ENCODE data around the gene DNAH8. TPM values are rescaled to one million over a fixed set of nuclear protein-coding genes. Genes with fewer than 3 reads are reported as not detected.

Gene DNAH8
- total and polyA plus RNA-seq, 4 donors, result 0.01 to 0.37 (median 0.11) TPM

- no peak overlapping the region for H3K9ac ChIP-seq (ENCODE audit: insufficient read depth in 1 of 2, low read length in 2 of 2)
- no peaks in the 10 kb centered on the region for H3K27me3 ChIP-seq (ENCODE audit: control insufficient read depth in 3 of 3, insufficient read depth in 3 of 3, low read length in 2 of 3)
- no peaks in the 10 kb centered on the region for H3K4me1 ChIP-seq (ENCODE audit: control insufficient read depth in 5 of 5, insufficient read depth in 5 of 5, low read length in 5 of 5)
- TF ChIP-seq CTCF (IDR thresholded peaks at IDR 0.05; ENCODE audit: control extremely low read depth, extremely low read depth), result no peak
- H3K36me3 ChIP-seq (ENCODE audit: control insufficient read depth in 4 of 4, insufficient read depth in 4 of 4, low read length in 4 of 4), result peaks cover 13 to 30% (median 20%) of the 10 kb centered on the region in 4 donors
- no peak for DNase-seq
- H3K9me3 ChIP-seq (ENCODE audit: control insufficient read depth in 4 of 4, insufficient read depth in 3 of 4, low read length in 3 of 4), result no peaks in the 10 kb centered on the region
- 97% methylated on average over 1 of the region's 1 CpG for WGBS, 2 donors
- no peak overlapping the region for H3K27ac ChIP-seq (ENCODE audit: low read depth in 1 of 2, low read length in 1 of 2)
- no peak overlapping the region for H3K4me3 ChIP-seq
- ATAC-seq (ENCODE audit: insufficient read depth, low FRiP score), result no peak
Measured at GRCh38 chr6:38679668-38680067, 35.4 kb upstream of the DNAH8 start.

- Histone ChIP-seq H3K27ac (ENCODE audit: low read depth in 1 of 2, low read length in 1 of 2) (no peak overlapping the region), H3K9ac (ENCODE audit: insufficient read depth in 1 of 2, low read length in 2 of 2) (no peak overlapping the region), H3K9me3 (ENCODE audit: control insufficient read depth in 4 of 4, insufficient read depth in 3 of 4, low read length in 3 of 4) (no peaks in the 10 kb centered on the region), H3K4me3 (no peak overlapping the region), H3K4me1 (ENCODE audit: control insufficient read depth in 5 of 5, insufficient read depth in 5 of 5, low read length in 5 of 5) (peaks cover 0 to 6% (median under 1%) of the 10 kb centered on the region in 5 donors), H3K27me3 (ENCODE audit: control insufficient read depth in 3 of 3, insufficient read depth in 3 of 3, low read length in 2 of 3) (no peaks in the 10 kb centered on the region), H3K36me3 (ENCODE audit: control insufficient read depth in 4 of 4, insufficient read depth in 4 of 4, low read length in 4 of 4) (peaks cover 8 to 22% (median 13%) of the 10 kb centered on the region in 4 donors)
- DNase-seq, result no peak
- ATAC-seq (ENCODE audit: insufficient read depth, low FRiP score), result no peak
- no peak for TF ChIP-seq CTCF (IDR thresholded peaks at IDR 0.05; ENCODE audit: control extremely low read depth, extremely low read depth)
- WGBS, 2 donors, result 96 to 97% methylated on average over 2 of the region's 2 CpGs
Measured at GRCh38 chr6:38681850-38682249, 33.3 kb upstream of the DNAH8 start.

GRCh38 chr6:38684237-38684636 is 30.9 kb upstream of the DNAH8 start:
- DNase-seq, result no peak

More at GRCh38 chr6:38684237-38684636, 30.9 kb upstream of the DNAH8 start:
- Histone ChIP-seq H3K9ac (ENCODE audit: insufficient read depth in 1 of 2, low read length in 2 of 2) (no peak overlapping the region), H3K36me3 (ENCODE audit: control insufficient read depth in 4 of 4, insufficient read depth in 4 of 4, low read length in 4 of 4) (peaks cover 6 to 14% (median 9%) of the 10 kb centered on the region in 4 donors), H3K27me3 (ENCODE audit: control insufficient read depth in 3 of 3, insufficient read depth in 3 of 3, low read length in 2 of 3) (no peaks in the 10 kb centered on the region), H3K4me3 (no peak overlapping the region), H3K9me3 (ENCODE audit: control insufficient read depth in 4 of 4, insufficient read depth in 3 of 4, low read length in 3 of 4) (no peaks in the 10 kb centered on the region), H3K4me1 (ENCODE audit: control insufficient read depth in 5 of 5, insufficient read depth in 5 of 5, low read length in 5 of 5) (peaks cover 0 to 11% (median 5%) of the 10 kb centered on the region in 5 donors), H3K27ac (ENCODE audit: low read depth in 1 of 2, low read length in 1 of 2) (no peak overlapping the region)
- no peak for ATAC-seq (ENCODE audit: insufficient read depth, low FRiP score)
- no peak for TF ChIP-seq CTCF (IDR thresholded peaks at IDR 0.05; ENCODE audit: control extremely low read depth, extremely low read depth)
- 100% methylated on average over 1 of the region's 1 CpG for WGBS, 2 donors
